Measurements from ENCODE around the gene OR4A15.

The OR4A15 gene

DNA sequence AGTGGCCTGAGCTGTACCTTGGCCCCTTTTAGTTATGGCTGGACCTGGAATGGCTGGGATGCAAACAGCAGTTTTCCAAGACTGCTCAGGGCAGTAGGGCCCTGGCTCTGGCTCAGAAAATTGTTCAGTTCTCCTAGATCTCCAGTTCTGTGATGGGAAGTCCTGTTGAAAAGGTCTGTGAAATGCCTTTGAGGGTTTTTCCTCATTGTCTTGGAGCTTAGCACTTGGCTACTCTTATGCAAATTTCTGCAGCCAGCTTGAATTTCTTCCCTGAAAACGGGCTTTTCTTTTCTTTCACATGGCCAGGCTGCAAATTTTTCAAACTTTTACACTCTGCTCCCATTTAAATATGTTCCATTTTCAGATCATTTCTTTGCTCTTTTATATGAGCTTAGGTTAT lies 33.2 kb downstream of the OR4A15 start:
- in situ Hi-C loops (cut with MboI; ENCODE audit: low sequenced_read_pairs, unreplicated experiment): no loop called here
- DNase-seq (ENCODE audit: low spot score): no peak
- TF ChIP-seq, protein P1, sequence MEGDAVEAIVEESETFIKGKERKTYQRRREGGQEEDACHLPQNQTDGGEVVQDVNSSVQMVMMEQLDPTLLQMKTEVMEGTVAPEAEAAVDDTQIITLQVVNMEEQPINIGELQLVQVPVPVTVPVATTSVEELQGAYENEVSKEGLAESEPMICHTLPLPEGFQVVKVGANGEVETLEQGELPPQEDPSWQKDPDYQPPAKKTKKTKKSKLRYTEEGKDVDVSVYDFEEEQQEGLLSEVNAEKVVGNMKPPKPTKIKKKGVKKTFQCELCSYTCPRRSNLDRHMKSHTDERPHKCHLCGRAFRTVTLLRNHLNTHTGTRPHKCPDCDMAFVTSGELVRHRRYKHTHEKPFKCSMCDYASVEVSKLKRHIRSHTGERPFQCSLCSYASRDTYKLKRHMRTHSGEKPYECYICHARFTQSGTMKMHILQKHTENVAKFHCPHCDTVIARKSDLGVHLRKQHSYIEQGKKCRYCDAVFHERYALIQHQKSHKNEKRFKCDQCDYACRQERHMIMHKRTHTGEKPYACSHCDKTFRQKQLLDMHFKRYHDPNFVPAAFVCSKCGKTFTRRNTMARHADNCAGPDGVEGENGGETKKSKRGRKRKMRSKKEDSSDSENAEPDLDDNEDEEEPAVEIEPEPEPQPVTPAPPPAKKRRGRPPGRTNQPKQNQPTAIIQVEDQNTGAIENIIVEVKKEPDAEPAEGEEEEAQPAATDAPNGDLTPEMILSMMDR (IDR thresholded peaks at IDR 0.05; ENCODE audit: borderline replicate concordance, control extremely low read depth, extremely low read depth, insufficient read depth, missing control alignments): no peak
